Neural crest cell (in vitro differentiated cells): ENCODE results near the gene PIM1. TPM values are rescaled to one million over a fixed set of nuclear protein-coding genes. Genes with fewer than 3 reads are reported as not detected.
A peak's percentile ranks its signal among the peaks of the same experiment; 100 is the strongest.
"Not testable (repeated sequence)": the region's sequence is repeated elsewhere in the genome, so short reads cannot be mapped to it uniquely, and the experiment has no call there.

Experiments
- DNase-seq: peaks from one replicate; pipeline ENCODE4 v3.0.0; 2021; ENCODE audit warnings: low read depth, mixed read lengths, low spot score
- H3K27ac Mint-ChIP-seq: one replicate; pipeline ENCODE4 v1.8.0; 2021; ENCODE audit warnings: mild to moderate bottlenecking, mixed read lengths; ENCODE audit not compliant: unreplicated experiment
- H3K27me3 Mint-ChIP-seq: 2 replicates; pipeline ENCODE4 v1.8.0; 2021; ENCODE audit warnings: low read depth, mild to moderate bottlenecking, mixed read lengths
- H3K36me3 Mint-ChIP-seq: 2 replicates; pipeline ENCODE4 v1.8.0; 2021; ENCODE audit warnings: low read depth, mild to moderate bottlenecking, mixed read lengths
- H3K4me1 Mint-ChIP-seq: 2 replicates; pipeline ENCODE4 v1.8.0; 2021; ENCODE audit warnings: mixed read lengths
- H3K4me3 Mint-ChIP-seq: one replicate; pipeline ENCODE4 v1.8.0; 2021; ENCODE audit warnings: mild to moderate bottlenecking, mixed read lengths
- H3K9me3 Mint-ChIP-seq: 2 replicates; pipeline ENCODE4 v1.8.0; 2021; ENCODE audit warnings: mixed read lengths
- CTCF ChIP-seq: fragments of 200-600 bp; sonication (generic); conservative IDR thresholded peaks from 2 replicates; pipeline ENCODE4 v1.5.0; 2021; ENCODE audit warnings: antibody characterized with exemption, mild to moderate bottlenecking
- total RNA-seq: library from RNA; stranded (reverse); gene quantifications from 2 replicates; pipeline ENCODE4 v1.2.1, GENCODE V29; 2021

The PIM1 gene
- total RNA-seq, 1 donor from 2014 or later: 9.1 TPM

- Mint-ChIP-seq H3K36me3 (no peaks in the 10 kb centered on the region), H3K4me1 (peaks cover 1% of the 10 kb centered on the region), H3K27ac (no peak overlapping the region), H3K27me3 (no peaks in the 10 kb centered on the region), H3K9me3 (no peaks in the 10 kb centered on the region), H3K4me3 (no peak overlapping the region)
- DNase-seq: no peak
- no peak for TF ChIP-seq CTCF
These were observed 7.4 kb downstream of the PIM1 start for GRCh38 chr6:37177077-37177934.

- H3K4me3 Mint-ChIP-seq: no peak overlapping the region
- TF ChIP-seq CTCF: no peak
- no peak for DNase-seq
- no peaks in the 10 kb centered on the region for H3K9me3 Mint-ChIP-seq
- no peaks in the 10 kb centered on the region for H3K36me3 Mint-ChIP-seq
- no peaks in the 10 kb centered on the region for H3K27me3 Mint-ChIP-seq
- no peak overlapping the region for H3K27ac Mint-ChIP-seq
- no peaks in the 10 kb centered on the region for H3K4me1 Mint-ChIP-seq
These were observed 8.1 kb downstream of the PIM1 start for GRCh38 chr6:37177935-37178517.

- Mint-ChIP-seq H3K4me1 (no peaks in the 10 kb centered on the region), H3K4me3 (no peak overlapping the region), H3K9me3 (no peaks in the 10 kb centered on the region), H3K27me3 (no peaks in the 10 kb centered on the region), H3K27ac (no peak overlapping the region), H3K36me3 (no peaks in the 10 kb centered on the region)
- DNase-seq: no peak
- TF ChIP-seq CTCF: no peak
These were observed 10.1 kb downstream of the PIM1 start for GRCh38 chr6:37180075-37180474.

GRCh38 chr6:37180610-37181009 is 10.7 kb downstream of the PIM1 start:
- not testable (repeated sequence) for H3K4me1 Mint-ChIP-seq, H3K4me3 Mint-ChIP-seq, H3K27me3 Mint-ChIP-seq, H3K27ac Mint-ChIP-seq, H3K9me3 Mint-ChIP-seq, DNase-seq, H3K36me3 Mint-ChIP-seq

GRCh38 chr6:37182736-37183590 is 13.0 kb downstream of the PIM1 start:
- Mint-ChIP-seq H3K4me1 (no peaks in the 10 kb centered on the region), H3K27me3 (no peaks in the 10 kb centered on the region), H3K4me3 (no peak overlapping the region), H3K27ac (peak overlapping the region; percentile 92), H3K9me3 (peaks cover 5% of the 10 kb centered on the region), H3K36me3 (no peaks in the 10 kb centered on the region)
- no peak for DNase-seq
- no peak for TF ChIP-seq CTCF

- not testable (repeated sequence) for DNase-seq, H3K9me3 Mint-ChIP-seq, H3K4me3 Mint-ChIP-seq, H3K27me3 Mint-ChIP-seq, H3K27ac Mint-ChIP-seq, H3K4me1 Mint-ChIP-seq, H3K36me3 Mint-ChIP-seq
These were observed 16.2 kb downstream of the PIM1 start for GRCh38 chr6:37185949-37186720.
